Ovary (tissue), 3 donors: ENCODE results near the gene TRA2A.

Experiments
- CTCF ChIP-seq, 3 donors: fragments of 450-650 bp in 2 of 3; fragments of 200-600 bp in 1 of 3; IDR thresholded peaks; one replicate each; pipeline versions ENCODE4 v1.5.1 to v1.8.0; 2016 to 2022; ENCODE audit warnings: antibody characterized with exemption in 3 of 3, mild to moderate bottlenecking in 1 of 3
- EP300 ChIP-seq: sonication (generic); formaldehyde crosslinking; IDR thresholded peaks from one replicate; pipeline ENCODE4 v1.6.1; 2017; ENCODE audit warnings: antibody characterized with exemption
- POLR2A ChIP-seq: fragments of 450-650 bp; IDR thresholded peaks from one replicate; pipeline ENCODE4 v1.6.1; 2017; ENCODE audit warnings: antibody characterized with exemption, mild to moderate bottlenecking, moderate library complexity
- donor health status: DM: no; HTN: no; CAD: no.

GRCh38 chr7:23490357-23491135 is 41.2 kb downstream of the TRA2A start:
- TF ChIP-seq CTCF (IDR thresholded peaks at IDR 0.05): no peak
- no peak for TF ChIP-seq EP300
- no peak for TF ChIP-seq POLR2A
